ENCODE data around the gene CPNE9. TPM values are rescaled to one million over a fixed set of nuclear protein-coding genes. Genes with fewer than 3 reads are reported as not detected.

CPNE9 gene
- total RNA-seq, 2 donors from 2014 or later, result 0.15 to 0.62 TPM

GRCh38 chr3:9669720-9670432 lies 33.8 kb upstream of the CPNE9 start:
- Mint-ChIP-seq H3K4me3 (no peak overlapping the region), H3K27me3 (ENCODE audit: insufficient read depth) (no peaks in the 10 kb centered on the region), H3K36me3 (ENCODE audit: low read depth) (peaks cover 77% of the 10 kb centered on the region), H3K27ac (no peak overlapping the region), H3K4me1 (no peaks in the 10 kb centered on the region), H3K9me3 (no peaks in the 10 kb centered on the region)
- H3K4me1 ChIP-seq (ENCODE audit: control insufficient read depth, insufficient read depth, low read length), result no peaks in the 10 kb centered on the region
- H3K9ac ChIP-seq (ENCODE audit: extremely low read depth, low read length, poor library complexity, severe bottlenecking), result no peak overlapping the region
- no peak overlapping the region for H3K27ac ChIP-seq (ENCODE audit: low read depth, low read length)
- peaks cover 82% of the 10 kb centered on the region for H3K36me3 ChIP-seq (ENCODE audit: control insufficient read depth, insufficient read depth, low read length)
- TF ChIP-seq CTCF (conservative IDR thresholded peaks at IDR 0.05), result no peak
- no peaks in the 10 kb centered on the region for H3K27me3 ChIP-seq (ENCODE audit: control insufficient read depth, insufficient read depth, low read length, poor library complexity, severe bottlenecking)
- H3K9me3 ChIP-seq (ENCODE audit: control insufficient read depth, low read length), result no peaks in the 10 kb centered on the region
- 93 to 95% methylated on average over 3 to 4 of the region's 4 CpGs for WGBS, 2 experiments (ENCODE audit: insufficient coverage in 1 of 2, insufficient read length in 1 of 2)
- no peak for DNase-seq
- no peak overlapping the region for H3K4me3 ChIP-seq (ENCODE audit: low read length)

DNA sequence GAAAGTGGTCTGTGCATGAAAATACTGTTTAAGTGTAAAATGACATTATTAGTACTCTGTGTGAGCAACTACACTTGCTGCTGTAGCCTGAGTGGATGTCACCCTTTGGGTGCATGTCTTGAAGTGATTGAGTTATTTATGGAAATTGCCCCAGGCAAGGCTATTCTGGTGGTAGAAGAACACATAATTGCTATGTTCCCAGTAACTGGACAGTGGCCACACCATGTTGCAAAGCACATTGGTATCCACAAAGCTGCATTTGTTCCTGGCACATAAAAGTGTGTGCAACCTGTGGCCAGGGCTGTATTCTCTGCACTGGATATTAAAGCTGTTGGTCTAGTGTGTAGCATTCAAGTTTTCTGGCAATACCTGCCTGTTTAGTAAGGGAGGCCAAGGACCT lies 30.6 kb upstream of the CPNE9 start:
- Histone ChIP-seq H3K9me3 (ENCODE audit: control insufficient read depth, low read length) (no peaks in the 10 kb centered on the region), H3K27me3 (ENCODE audit: control insufficient read depth, insufficient read depth, low read length, poor library complexity, severe bottlenecking) (no peaks in the 10 kb centered on the region), H3K27ac (ENCODE audit: low read depth, low read length) (no peak overlapping the region), H3K4me1 (ENCODE audit: control insufficient read depth, insufficient read depth, low read length) (no peaks in the 10 kb centered on the region), H3K9ac (ENCODE audit: extremely low read depth, low read length, poor library complexity, severe bottlenecking) (no peak overlapping the region), H3K36me3 (ENCODE audit: control insufficient read depth, insufficient read depth, low read length) (peaks cover 84% of the 10 kb centered on the region), H3K4me3 (ENCODE audit: low read length) (no peak overlapping the region)
- no peak for TF ChIP-seq CTCF (conservative IDR thresholded peaks at IDR 0.05)
- peaks cover 67% of the 10 kb centered on the region for H3K36me3 Mint-ChIP-seq (ENCODE audit: low read depth)
- no peaks in the 10 kb centered on the region for H3K4me1 Mint-ChIP-seq
- no peak for DNase-seq
- no peak overlapping the region for H3K4me3 Mint-ChIP-seq
- no peaks in the 10 kb centered on the region for H3K27me3 Mint-ChIP-seq (ENCODE audit: insufficient read depth)
- no peaks in the 10 kb centered on the region for H3K9me3 Mint-ChIP-seq
- H3K27ac Mint-ChIP-seq, result no peak overlapping the region

GRCh38 chr3:9673752-9674151 lies 29.9 kb upstream of the CPNE9 start:
- Mint-ChIP-seq H3K4me3 (no peak overlapping the region), H3K36me3 (ENCODE audit: low read depth) (peaks cover 68% of the 10 kb centered on the region), H3K4me1 (no peaks in the 10 kb centered on the region), H3K27me3 (ENCODE audit: insufficient read depth) (no peaks in the 10 kb centered on the region), H3K9me3 (no peaks in the 10 kb centered on the region), H3K27ac (no peak overlapping the region)
- peaks cover 86% of the 10 kb centered on the region for H3K36me3 ChIP-seq (ENCODE audit: control insufficient read depth, insufficient read depth, low read length)
- no peaks in the 10 kb centered on the region for H3K27me3 ChIP-seq (ENCODE audit: control insufficient read depth, insufficient read depth, low read length, poor library complexity, severe bottlenecking)
- WGBS, 2 experiments (ENCODE audit: insufficient coverage in 1 of 2, insufficient read length in 1 of 2), result 95 to 100% methylated on average over 1 to 2 of the region's 2 CpGs
- H3K4me1 ChIP-seq (ENCODE audit: control insufficient read depth, insufficient read depth, low read length), result no peaks in the 10 kb centered on the region
- TF ChIP-seq CTCF (conservative IDR thresholded peaks at IDR 0.05), result no peak
- no peaks in the 10 kb centered on the region for H3K9me3 ChIP-seq (ENCODE audit: control insufficient read depth, low read length)
- H3K27ac ChIP-seq (ENCODE audit: low read depth, low read length), result no peak overlapping the region
- H3K4me3 ChIP-seq (ENCODE audit: low read length), result no peak overlapping the region
- H3K9ac ChIP-seq (ENCODE audit: extremely low read depth, low read length, poor library complexity, severe bottlenecking), result no peak overlapping the region
- DNase-seq, result no peak
